ENCODE data around the gene CLP1.
"Not testable (repeated sequence)": the region's sequence is repeated elsewhere in the genome, so short reads cannot be mapped to it uniquely, and the experiment has no call there.

The CLP1 gene

GRCh38 chr11:57646799-57647303 is 10.7 kb upstream of the CLP1 start:
- Mint-ChIP-seq H3K27me3 (peaks cover 52% of the 10 kb centered on the region), H3K36me3 (no peaks in the 10 kb centered on the region), H3K4me3 (peak overlapping the region; percentile 5), H3K27ac (no peak overlapping the region), H3K4me1 (peaks cover 31% of the 10 kb centered on the region), H3K9me3 (no peaks in the 10 kb centered on the region)
- no peak for ATAC-seq (ENCODE audit: low read depth)
- peak in 1 of 2 donors; percentile 19 for DNase-seq (ENCODE audit: low spot score in 2 of 2)

DNA sequence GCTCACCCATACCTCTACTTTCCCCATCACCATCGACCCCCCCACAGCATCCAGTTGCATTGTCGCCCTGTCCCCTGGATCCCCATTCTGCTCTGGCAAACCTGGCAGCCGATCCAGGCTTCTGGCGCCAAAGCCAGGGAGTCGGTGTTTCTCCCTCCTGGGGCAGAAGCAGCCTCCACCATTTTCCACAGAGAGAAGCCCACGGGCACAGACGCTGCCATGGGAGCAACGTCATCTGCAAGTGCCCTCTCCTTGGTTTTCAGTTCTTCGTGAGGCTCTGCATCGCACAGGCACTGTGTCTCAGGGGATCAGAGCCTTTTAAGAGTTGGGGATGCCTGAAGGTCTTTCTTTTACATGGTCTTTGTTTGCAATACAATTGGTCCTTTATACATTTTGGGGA is 10.2 kb upstream of the CLP1 start:
- Mint-ChIP-seq H3K27me3 (peaks cover 52% of the 10 kb centered on the region), H3K4me1 (peaks cover 31% of the 10 kb centered on the region)

GRCh38 chr11:57647960-57648800 is 9.4 kb upstream of the CLP1 start:
- Mint-ChIP-seq H3K36me3 (no peaks in the 10 kb centered on the region), H3K4me1 (peaks cover 33% of the 10 kb centered on the region), H3K9me3 (no peaks in the 10 kb centered on the region), H3K27ac (no peak overlapping the region), H3K4me3 (no peak overlapping the region), H3K27me3 (peaks cover 51% of the 10 kb centered on the region)
- DNase-seq (ENCODE audit: low spot score in 2 of 2) = peak in 1 of 2 donors; percentile 24
- ATAC-seq (ENCODE audit: low read depth) = no peak

More for the DNA sequence above, 10.2 kb upstream of the CLP1 start:
- Mint-ChIP-seq H3K27ac (no peak overlapping the region), H3K36me3 (no peaks in the 10 kb centered on the region), H3K9me3 (no peaks in the 10 kb centered on the region), H3K4me3 (no peak overlapping the region)
- DNase-seq (ENCODE audit: low spot score in 2 of 2) (no peak), ATAC-seq (ENCODE audit: low read depth) (no peak)

DNA sequence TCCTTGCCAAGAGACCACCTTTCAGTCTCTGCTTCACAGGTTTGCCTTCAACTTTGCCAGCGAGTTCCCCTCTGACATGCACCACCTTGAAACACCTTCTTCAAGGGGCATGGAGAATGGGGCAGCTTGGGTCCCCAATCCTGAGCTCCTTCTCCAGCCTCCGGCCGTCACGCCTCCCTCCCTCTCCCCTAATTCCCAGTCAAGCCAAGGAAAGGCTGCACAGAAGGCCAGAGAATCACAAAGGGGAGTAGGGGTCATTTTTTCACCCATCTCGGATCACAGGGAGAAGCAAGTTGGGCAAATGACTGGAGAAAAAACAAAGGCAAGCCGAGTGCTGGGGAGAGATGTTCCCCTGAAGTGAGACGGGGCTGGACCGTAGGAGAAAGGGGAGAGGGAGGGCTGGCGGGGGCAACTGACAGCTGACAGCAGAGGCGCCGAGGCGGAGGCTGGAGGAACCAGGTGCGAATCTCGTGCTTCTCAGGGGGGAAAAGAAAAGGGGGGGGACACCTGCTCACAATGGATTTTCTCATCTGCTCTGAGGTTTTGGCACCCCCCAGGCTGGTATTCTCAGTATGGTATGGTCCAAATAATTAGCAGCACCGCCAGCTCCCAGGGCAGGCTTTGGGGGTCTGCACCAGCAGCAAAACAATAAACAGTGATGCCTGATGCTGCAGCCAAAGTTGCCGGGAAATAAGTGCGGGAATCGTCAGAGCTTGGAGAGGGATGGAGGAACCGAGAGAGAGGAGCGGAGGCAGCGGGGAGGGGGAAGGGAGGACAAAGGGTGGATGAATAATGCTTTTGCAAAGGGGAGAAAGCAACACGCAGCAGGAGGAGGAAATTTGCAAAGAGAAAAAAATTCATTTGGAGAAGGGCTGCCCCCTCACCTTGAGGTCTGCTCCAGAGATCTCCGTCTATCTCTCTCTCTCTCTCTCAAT is 8.5 kb upstream of the CLP1 start:
- Mint-ChIP-seq H3K9me3 (no peaks in the 10 kb centered on the region), H3K36me3 (no peaks in the 10 kb centered on the region), H3K4me3 (peak overlapping the region; percentile 70), H3K4me1 (peaks cover 35% of the 10 kb centered on the region), H3K27me3 (peaks cover 47% of the 10 kb centered on the region), H3K27ac (no peak overlapping the region)
- ATAC-seq (ENCODE audit: low read depth) = no peak
- no peak for DNase-seq (ENCODE audit: low spot score in 2 of 2)

DNA sequence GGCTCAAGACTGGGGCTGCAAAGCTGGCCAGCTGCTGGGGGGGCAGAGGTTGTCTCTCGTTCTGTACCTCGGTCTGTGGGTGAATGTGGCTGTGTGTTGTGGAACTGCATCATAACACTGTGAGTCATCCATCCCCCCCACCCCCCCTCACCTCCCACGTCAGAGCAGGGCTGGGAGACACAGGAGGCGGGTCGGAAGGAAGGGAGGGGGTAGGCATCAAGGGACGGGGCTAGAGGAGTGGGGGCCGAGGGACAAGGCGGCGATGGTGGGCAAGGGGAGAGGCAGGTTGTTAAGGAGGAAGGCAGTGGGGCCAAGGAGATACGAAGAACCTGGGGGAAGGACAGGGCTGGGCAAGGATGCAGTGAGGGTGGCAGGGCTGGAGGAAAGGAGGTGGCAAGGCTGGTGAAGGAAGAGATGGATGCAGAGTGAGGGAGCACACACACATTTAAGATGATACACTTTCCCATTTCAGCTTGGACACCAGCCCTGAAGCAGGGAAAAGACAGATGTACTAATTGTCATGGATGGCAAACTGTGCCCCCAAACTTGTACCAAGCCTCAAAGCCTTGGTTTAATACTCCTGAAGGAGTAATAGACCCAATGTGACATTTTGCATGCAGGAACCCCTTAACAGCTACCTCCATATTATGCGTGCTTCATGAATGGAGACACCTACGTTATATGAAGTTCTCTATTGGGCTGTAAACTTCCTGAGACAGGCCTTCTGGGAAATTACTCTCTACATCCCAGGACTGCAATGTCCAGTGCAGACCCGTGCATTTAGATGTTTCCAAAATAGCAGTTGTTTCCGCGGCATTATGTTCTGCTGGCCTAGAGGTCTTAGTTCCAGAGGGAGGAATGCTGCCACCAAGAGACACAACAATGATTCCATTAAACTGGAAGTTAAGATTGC is 7.5 kb upstream of the CLP1 start, which contains the start of gene YPEL4:
TSS of gene YPEL4 (minus strand) at position 87 of the 913 bp plus-strand sequence. CDS start 2,805 bp downstream, outside the sequence.
- no peak within 1 kb of the TSS for H3K27ac Mint-ChIP-seq
- no peaks in the 10 kb centered on the region for H3K36me3 Mint-ChIP-seq
- no peaks in the 10 kb centered on the region for H3K9me3 Mint-ChIP-seq
- DNase-seq (ENCODE audit: low spot score in 2 of 2) (no peak), ATAC-seq (ENCODE audit: low read depth) (peak; percentile 59)
- peaks cover 45% of the 10 kb centered on the region for H3K27me3 Mint-ChIP-seq
- peak within 1 kb of the TSS; percentile 70 for H3K4me3 Mint-ChIP-seq
- peaks cover 35% of the 10 kb centered on the region for H3K4me1 Mint-ChIP-seq

GRCh38 chr11:57650739-57651090 is 6.8 kb upstream of the CLP1 start:
- H3K9me3 Mint-ChIP-seq = no peaks in the 10 kb centered on the region
- H3K36me3 Mint-ChIP-seq = no peaks in the 10 kb centered on the region
- DNase-seq (ENCODE audit: low spot score in 2 of 2) (no peak), ATAC-seq (ENCODE audit: low read depth) (no peak)
- H3K27me3 Mint-ChIP-seq = peaks cover 41% of the 10 kb centered on the region
- no peak overlapping the region for H3K27ac Mint-ChIP-seq
- peaks cover 35% of the 10 kb centered on the region for H3K4me1 Mint-ChIP-seq
- no peak overlapping the region for H3K4me3 Mint-ChIP-seq

DNA sequence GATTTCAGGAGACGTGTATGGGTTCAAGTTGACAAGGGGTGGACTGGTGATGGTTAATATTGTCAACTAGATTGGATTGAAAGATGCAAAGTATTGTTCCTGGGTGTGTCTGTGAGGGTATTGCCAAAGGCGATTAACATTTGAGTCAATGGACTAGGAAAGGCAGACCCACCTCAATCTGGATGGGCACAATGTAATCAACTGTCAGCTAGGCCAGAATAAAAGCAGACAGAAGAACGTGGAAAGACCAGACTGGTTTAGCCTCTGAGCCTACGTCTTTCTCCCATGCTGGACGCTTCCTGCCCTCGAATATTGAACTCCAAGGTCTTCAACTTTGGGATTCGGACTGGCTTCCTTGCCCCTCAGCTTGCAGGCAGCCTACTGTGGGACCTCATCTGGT is 6.2 kb upstream of the CLP1 start:
- no peaks in the 10 kb centered on the region for H3K36me3 Mint-ChIP-seq
- H3K4me1 Mint-ChIP-seq = peaks cover 34% of the 10 kb centered on the region
- H3K4me3 Mint-ChIP-seq = no peak overlapping the region
- no peak for ATAC-seq (ENCODE audit: low read depth)
- H3K27me3 Mint-ChIP-seq = peaks cover 36% of the 10 kb centered on the region
- no peaks in the 10 kb centered on the region for H3K9me3 Mint-ChIP-seq
- H3K27ac Mint-ChIP-seq = no peak overlapping the region
- DNase-seq (ENCODE audit: low spot score in 2 of 2) = no peak

- H3K36me3 Mint-ChIP-seq; ATAC-seq (ENCODE audit: low read depth); H3K9me3 Mint-ChIP-seq; DNase-seq (ENCODE audit: low spot score in 2 of 2); H3K27ac Mint-ChIP-seq: not testable (repeated sequence)
- peaks cover 28% of the 10 kb centered on the region for H3K27me3 Mint-ChIP-seq
- peak overlapping the region; percentile 27 for H3K4me3 Mint-ChIP-seq
- H3K4me1 Mint-ChIP-seq = peaks cover 30% of the 10 kb centered on the region
These were observed 5.3 kb upstream of the CLP1 start for GRCh38 chr11:57652230-57652629.

GRCh38 chr11:57652662-57653061 is 4.9 kb upstream of the CLP1 start:
- Mint-ChIP-seq H3K27ac (no peak overlapping the region), H3K4me3 (peak overlapping the region; percentile 27), H3K4me1 (peaks cover 26% of the 10 kb centered on the region), H3K9me3 (no peaks in the 10 kb centered on the region), H3K36me3 (no peaks in the 10 kb centered on the region), H3K27me3 (peaks cover 24% of the 10 kb centered on the region)
- no peak for ATAC-seq (ENCODE audit: low read depth)
- no peak for DNase-seq (ENCODE audit: low spot score in 2 of 2)

GRCh38 chr11:57653163-57653562 is 4.4 kb upstream of the CLP1 start:
- Mint-ChIP-seq H3K4me1 (peaks cover 27% of the 10 kb centered on the region), H3K27me3 (peaks cover 20% of the 10 kb centered on the region), H3K9me3 (no peaks in the 10 kb centered on the region), H3K4me3 (no peak overlapping the region), H3K36me3 (no peaks in the 10 kb centered on the region), H3K27ac (no peak overlapping the region)
- DNase-seq (ENCODE audit: low spot score in 2 of 2) (no peak), ATAC-seq (ENCODE audit: low read depth) (no peak)

DNA sequence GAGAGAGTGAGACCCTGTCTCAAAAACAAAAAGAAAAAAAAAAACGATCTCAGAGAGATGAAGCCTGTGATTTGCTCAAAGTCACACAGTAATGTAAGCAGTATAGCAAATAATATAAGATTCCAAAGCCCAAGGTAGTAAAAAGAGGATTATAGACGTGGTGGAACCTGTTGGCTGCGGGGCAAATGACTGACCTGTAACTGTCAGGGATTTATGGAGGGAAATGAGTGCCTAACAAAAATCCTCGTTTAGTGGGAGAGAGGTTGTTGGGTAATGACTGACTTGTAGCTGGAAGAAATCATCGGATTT is 723 bp upstream of the CLP1 start:
- Mint-ChIP-seq H3K27ac (peak overlapping the region; percentile 85), H3K4me3 (peak overlapping the region; percentile 72), H3K36me3 (no peaks in the 10 kb centered on the region), H3K4me1 (peaks cover 13% of the 10 kb centered on the region), H3K27me3 (no peaks in the 10 kb centered on the region), H3K9me3 (no peaks in the 10 kb centered on the region)
- ATAC-seq (ENCODE audit: low read depth) (no peak), DNase-seq (ENCODE audit: low spot score in 2 of 2) (no peak)

DNA sequence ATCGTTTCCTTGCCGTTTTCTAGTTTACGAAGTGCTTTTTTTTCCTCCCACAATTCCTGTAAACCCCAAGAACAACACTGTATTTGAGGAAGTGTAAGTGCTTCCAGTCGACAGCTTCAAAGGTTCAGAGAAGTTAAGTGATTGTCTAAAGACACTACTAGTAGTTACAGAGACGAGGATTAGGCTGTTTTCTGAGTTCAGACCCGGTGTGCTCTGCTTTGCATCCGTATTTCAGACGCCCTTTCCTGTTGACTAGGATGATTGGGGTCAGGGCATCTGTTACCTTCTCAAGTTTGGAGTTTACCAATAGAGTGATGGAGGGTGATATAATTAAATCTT is 430 bp downstream of the CLP1 start:
- Mint-ChIP-seq H3K4me1 (peaks cover 16% of the 10 kb centered on the region), H3K9me3 (no peaks in the 10 kb centered on the region), H3K27ac (peak overlapping the region; percentile 85), H3K4me3 (peak overlapping the region; percentile 98), H3K36me3 (peaks cover 5% of the 10 kb centered on the region), H3K27me3 (no peaks in the 10 kb centered on the region)
- DNase-seq (ENCODE audit: low spot score in 2 of 2) (no peak), ATAC-seq (ENCODE audit: low read depth) (peak; percentile 43)

DNA sequence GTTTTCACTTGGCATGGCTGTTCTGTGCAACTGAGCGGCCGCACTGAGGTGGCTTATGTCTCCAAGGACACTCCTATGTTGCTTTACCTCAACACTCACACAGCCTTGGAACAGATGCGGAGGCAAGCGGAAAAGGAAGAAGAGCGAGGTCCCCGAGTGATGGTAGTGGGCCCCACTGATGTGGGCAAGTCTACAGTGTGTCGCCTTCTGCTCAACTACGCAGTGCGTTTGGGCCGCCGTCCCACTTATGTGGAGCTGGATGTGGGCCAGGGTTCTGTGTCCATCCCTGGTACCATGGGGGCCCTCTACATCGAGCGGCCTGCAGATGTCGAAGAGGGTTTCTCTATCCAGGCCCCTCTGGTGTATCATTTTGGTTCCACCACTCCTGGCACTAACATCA is 2.1 kb downstream of the CLP1 start:
- Mint-ChIP-seq H3K27ac (no peak overlapping the region), H3K27me3 (no peaks in the 10 kb centered on the region), H3K4me3 (no peak overlapping the region), H3K4me1 (peaks cover 12% of the 10 kb centered on the region), H3K9me3 (no peaks in the 10 kb centered on the region), H3K36me3 (peaks cover 5% of the 10 kb centered on the region)
- DNase-seq (ENCODE audit: low spot score in 2 of 2) = no peak
- ATAC-seq (ENCODE audit: low read depth) = no peak
